ENCODE data around the gene CFAP45. TPM values are rescaled to one million over a fixed set of nuclear protein-coding genes. Genes with fewer than 3 reads are reported as not detected.

CFAP45 gene
- total RNA-seq, 2 experiments from 2014 or later, result 2.1 to 2.2 TPM

GRCh38 chr1:159895286-159895685 is 4.7 kb downstream of the CFAP45 start:
- Mint-ChIP-seq H3K4me3 (no peak overlapping the region), H3K27me3 (no peaks in the 10 kb centered on the region), H3K27ac (no peak overlapping the region), H3K4me1 (ENCODE audit: low read depth) (peaks cover 2% of the 10 kb centered on the region), H3K9me3 (no peaks in the 10 kb centered on the region), H3K36me3 (no peaks in the 10 kb centered on the region)
- DNase-seq, result no peak
- ChIA-PET POLR2A (interaction anchor here (1.0 kb wide), 1 partner anchor 96 kb away, joined by 4 read pairs; no protein-coding TSS in a partner anchor), CTCF (interaction anchor here (1.0 to 13.8 kb wide), 3 partner anchors 96 to 112 kb away, joined by 3 to 431 read pairs (median 3); partner anchors contain the start of gene FCRL6)
- intact Hi-C loops (cut with micrococcal nuclease), result no loop called here

GRCh38 chr1:159892944-159893343 is 7.0 kb downstream of the CFAP45 start:
- peak; percentile 19 for DNase-seq
- Mint-ChIP-seq H3K27me3 (no peaks in the 10 kb centered on the region), H3K4me1 (ENCODE audit: low read depth) (peaks cover 9% of the 10 kb centered on the region)

GRCh38 chr1:159891275-159892157 is 8.4 kb downstream of the CFAP45 start:
- no peaks in the 10 kb centered on the region for H3K27me3 Mint-ChIP-seq
- H3K4me3 Mint-ChIP-seq, result no peak overlapping the region
- H3K4me1 Mint-ChIP-seq (ENCODE audit: low read depth), result peaks cover 9% of the 10 kb centered on the region
- POLR2A ChIA-PET, result interaction anchor here (1.5 kb wide), 1 partner anchor 34 kb away, joined by 5 read pairs; the partner anchor contains the start of gene TAGLN2
- no peaks in the 10 kb centered on the region for H3K36me3 Mint-ChIP-seq
- peak; percentile 89 for DNase-seq
- no peaks in the 10 kb centered on the region for H3K9me3 Mint-ChIP-seq
- CTCF ChIA-PET, result interaction anchor here (0.7 to 13.8 kb wide), 33 partner anchors 12 to 677 kb away, joined by 3 to 431 read pairs (median 6); partner anchors contain the start of genes DUSP23, FCRL6 and TAGLN2
- intact Hi-C loops (cut with micrococcal nuclease), result loop anchor here (1.0 to 5.0 kb wide), 5 partner anchors 37 to 679 kb away; partner anchors contain the start of gene DUSP23
- H3K27ac Mint-ChIP-seq, result no peak overlapping the region

More at GRCh38 chr1:159892944-159893343, 7.0 kb downstream of the CFAP45 start:
- no peaks in the 10 kb centered on the region for H3K36me3 Mint-ChIP-seq
- intact Hi-C loops (cut with micrococcal nuclease), result loop anchor here (2.0 to 5.0 kb wide), 2 partner anchors 114 to 681 kb away; no protein-coding TSS in a partner anchor
- ChIA-PET POLR2A (interaction anchor here (1.0 to 1.5 kb wide), 2 partner anchors 19 to 32 kb away, joined by 3 to 5 read pairs; partner anchors contain the start of gene TAGLN2), CTCF (interaction anchor here (0.7 to 13.8 kb wide), 27 partner anchors 13 to 680 kb away, joined by 3 to 431 read pairs (median 6); partner anchors contain the start of genes DUSP23, FCRL6 and SLAMF8)
- H3K9me3 Mint-ChIP-seq, result no peaks in the 10 kb centered on the region
- H3K4me3 Mint-ChIP-seq, result no peak overlapping the region
- no peak overlapping the region for H3K27ac Mint-ChIP-seq

- POLR2A ChIA-PET, result interaction anchor here (0.9 kb wide), 1 partner anchor 32 kb away, joined by 3 read pairs; no protein-coding TSS in a partner anchor
- H3K36me3 Mint-ChIP-seq, result no peaks in the 10 kb centered on the region
- no peak for DNase-seq
- intact Hi-C loops (cut with micrococcal nuclease), result loop anchor here (2.0 to 5.0 kb wide), 2 partner anchors 36 to 678 kb away; no protein-coding TSS in a partner anchor
- CTCF ChIA-PET, result interaction anchor here (0.6 to 13.8 kb wide), 15 partner anchors 11 to 123 kb away, joined by 3 to 431 read pairs (median 9); partner anchors contain the start of genes DUSP23, FCRL6 and TAGLN2
- no peak overlapping the region for H3K27ac Mint-ChIP-seq
- no peaks in the 10 kb centered on the region for H3K9me3 Mint-ChIP-seq
- H3K4me3 Mint-ChIP-seq, result no peak overlapping the region
- H3K4me1 Mint-ChIP-seq (ENCODE audit: low read depth), result peaks cover 9% of the 10 kb centered on the region
- H3K27me3 Mint-ChIP-seq, result no peaks in the 10 kb centered on the region
Observed at GRCh38 chr1:159890390-159890789, 9.6 kb downstream of the CFAP45 start.

GRCh38 chr1:159889821-159890252 is 10.1 kb downstream of the CFAP45 start:
- H3K27me3 Mint-ChIP-seq, result no peaks in the 10 kb centered on the region
- H3K4me1 Mint-ChIP-seq (ENCODE audit: low read depth), result peaks cover 9% of the 10 kb centered on the region
- intact Hi-C loops (cut with micrococcal nuclease), result loop anchor here (2.0 to 5.0 kb wide), 2 partner anchors 35 to 678 kb away; no protein-coding TSS in a partner anchor
- no peak overlapping the region for H3K4me3 Mint-ChIP-seq
- ChIA-PET POLR2A (interaction anchor here (0.9 kb wide), 1 partner anchor 33 kb away, joined by 3 read pairs; no protein-coding TSS in a partner anchor), CTCF (interaction anchor here (0.9 to 13.8 kb wide), 13 partner anchors 10 to 676 kb away, joined by 3 to 431 read pairs (median 10); partner anchors contain the start of genes DUSP23, FCRL6 and TAGLN2)
- no peak for DNase-seq
- H3K27ac Mint-ChIP-seq, result no peak overlapping the region
- H3K36me3 Mint-ChIP-seq, result no peaks in the 10 kb centered on the region
- no peaks in the 10 kb centered on the region for H3K9me3 Mint-ChIP-seq

- no peaks in the 10 kb centered on the region for H3K36me3 Mint-ChIP-seq
- H3K27me3 Mint-ChIP-seq, result no peaks in the 10 kb centered on the region
- H3K9me3 Mint-ChIP-seq, result no peaks in the 10 kb centered on the region
- intact Hi-C loops (cut with micrococcal nuclease), result no loop called here
- POLR2A ChIA-PET, result interaction anchor here (1.0 kb wide), 1 partner anchor 13 kb away, joined by 3 read pairs; no protein-coding TSS in a partner anchor
- H3K4me3 Mint-ChIP-seq, result no peak overlapping the region
- H3K4me1 Mint-ChIP-seq (ENCODE audit: low read depth), result peaks cover 9% of the 10 kb centered on the region
- DNase-seq, result no peak
- CTCF ChIA-PET, result interaction anchor here (0.9 to 13.8 kb wide), 7 partner anchors 9 to 675 kb away, joined by 4 to 431 read pairs (median 28); partner anchors contain the start of genes DUSP23, FCRL6 and TAGLN2
- no peak overlapping the region for H3K27ac Mint-ChIP-seq
Observed at GRCh38 chr1:159889202-159889601, 10.8 kb downstream of the CFAP45 start.

- CTCF ChIA-PET, result interaction anchor here (13.8 kb wide), 1 partner anchor 85 kb away, joined by 431 read pairs; the partner anchor contains the start of gene FCRL6
- no peaks in the 10 kb centered on the region for H3K27me3 Mint-ChIP-seq
- H3K36me3 Mint-ChIP-seq, result no peaks in the 10 kb centered on the region
- POLR2A ChIA-PET, result no interaction called here
- H3K9me3 Mint-ChIP-seq, result no peaks in the 10 kb centered on the region
- H3K4me1 Mint-ChIP-seq (ENCODE audit: low read depth), result no peaks in the 10 kb centered on the region
- DNase-seq, result no peak
- no peak overlapping the region for H3K4me3 Mint-ChIP-seq
- H3K27ac Mint-ChIP-seq, result no peak overlapping the region
- intact Hi-C loops (cut with micrococcal nuclease), result no loop called here
Observed at GRCh38 chr1:159884296-159884695, 15.7 kb downstream of the CFAP45 start.

GRCh38 chr1:159883134-159883533 is 16.8 kb downstream of the CFAP45 start:
- no peaks in the 10 kb centered on the region for H3K9me3 Mint-ChIP-seq
- intact Hi-C loops (cut with micrococcal nuclease), result no loop called here
- ChIA-PET POLR2A (no interaction called here), CTCF (no interaction called here)
- no peak for DNase-seq
- H3K4me1 Mint-ChIP-seq (ENCODE audit: low read depth), result no peaks in the 10 kb centered on the region
- no peak overlapping the region for H3K27ac Mint-ChIP-seq
- no peaks in the 10 kb centered on the region for H3K27me3 Mint-ChIP-seq
- no peak overlapping the region for H3K4me3 Mint-ChIP-seq
- H3K36me3 Mint-ChIP-seq, result no peaks in the 10 kb centered on the region

- Mint-ChIP-seq H3K27me3 (no peaks in the 10 kb centered on the region), H3K4me1 (ENCODE audit: low read depth) (no peaks in the 10 kb centered on the region), H3K4me3 (no peak overlapping the region), H3K27ac (no peak overlapping the region), H3K9me3 (no peaks in the 10 kb centered on the region), H3K36me3 (no peaks in the 10 kb centered on the region)
- ChIA-PET CTCF (interaction anchor here (1.1 kb wide), 1 partner anchor 41 kb away, joined by 4 read pairs; no protein-coding TSS in a partner anchor), POLR2A (no interaction called here)
- DNase-seq, result no peak
- intact Hi-C loops (cut with micrococcal nuclease), result no loop called here
Observed at GRCh38 chr1:159882527-159882862, 17.5 kb downstream of the CFAP45 start.

- H3K9me3 Mint-ChIP-seq, result no peaks in the 10 kb centered on the region
- CTCF ChIA-PET, result interaction anchor here (1.1 to 4.3 kb wide), 3 partner anchors 9 to 83 kb away, joined by 4 to 32 read pairs (median 17); no protein-coding TSS in a partner anchor
- H3K27ac Mint-ChIP-seq, result no peak overlapping the region
- POLR2A ChIA-PET, result no interaction called here
- H3K4me3 Mint-ChIP-seq, result no peak overlapping the region
- intact Hi-C loops (cut with micrococcal nuclease), result no loop called here
- peak; percentile 53 for DNase-seq
- H3K36me3 Mint-ChIP-seq, result no peaks in the 10 kb centered on the region
- H3K4me1 Mint-ChIP-seq (ENCODE audit: low read depth), result no peaks in the 10 kb centered on the region
- no peaks in the 10 kb centered on the region for H3K27me3 Mint-ChIP-seq
Observed at GRCh38 chr1:159881622-159882526, 18.1 kb downstream of the CFAP45 start.

- Mint-ChIP-seq H3K4me3 (no peak overlapping the region), H3K4me1 (ENCODE audit: low read depth) (no peaks in the 10 kb centered on the region), H3K36me3 (no peaks in the 10 kb centered on the region), H3K27me3 (no peaks in the 10 kb centered on the region), H3K27ac (no peak overlapping the region), H3K9me3 (no peaks in the 10 kb centered on the region)
- DNase-seq, result no peak
- intact Hi-C loops (cut with micrococcal nuclease), result no loop called here
- ChIA-PET CTCF (interaction anchor here (4.0 to 4.3 kb wide), 2 partner anchors 11 to 82 kb away, joined by 17 to 32 read pairs; no protein-coding TSS in a partner anchor), POLR2A (no interaction called here)
Observed at GRCh38 chr1:159880430-159880829, 19.5 kb downstream of the CFAP45 start.
